Keratinocyte (primary cell): ENCODE data around the gene PAQR4. TPM values are rescaled to one million over a fixed set of nuclear protein-coding genes. Genes with fewer than 3 reads are reported as not detected.

Experiments
- DNase-seq: peaks from one replicate; pipeline ENCODE4 v3.0.0-alpha.2; 2011; ENCODE audit warnings: low read depth, missing footprints, low spot score
- FAIRE-seq: peaks from 2 replicates; lab custom pipeline; 2011; peaks lifted over from hg19 to GRCh38; lab: Jason Lieb, UNC
- H2AFZ ChIP-seq: 2 replicates; pipeline ENCODE4 v1.6.0; 2012; ENCODE audit warnings: low read length, control low read depth, inconsistent platforms; ENCODE audit not compliant: control insufficient read depth
- H3K27ac ChIP-seq: 2 replicates; pipeline ENCODE4 v1.5.1; 2011; ENCODE audit warnings: low read length; ENCODE audit not compliant: control insufficient read depth, insufficient read depth
- H3K27me3 ChIP-seq: 3 replicates; pipeline ENCODE4 v1.6.0; 2011; ENCODE audit warnings: low read length; ENCODE audit not compliant: control insufficient read depth, insufficient read depth; ENCODE audit errors: extremely low read depth
- H3K36me3 ChIP-seq, 2 experiments: 2 replicates in 1 of 2; 3 replicates in 1 of 2; pipeline ENCODE4 v1.5.1; 2011; ENCODE audit warnings: low read length in 2 of 2, mild to moderate bottlenecking in 1 of 2; ENCODE audit not compliant: control insufficient read depth in 2 of 2, insufficient read depth in 2 of 2; ENCODE audit errors: extremely low read depth in 1 of 2
- H3K4me1 ChIP-seq: 3 replicates; pipeline ENCODE4 v1.5.1; 2011; ENCODE audit warnings: low read length; ENCODE audit not compliant: control insufficient read depth, insufficient read depth; ENCODE audit errors: extremely low read depth
- H3K4me2 ChIP-seq: 3 replicates; pipeline ENCODE4 v1.6.0; 2011; ENCODE audit warnings: low read depth, low read length; ENCODE audit not compliant: control insufficient read depth, insufficient read depth; ENCODE audit errors: extremely low read depth
- H3K4me3 ChIP-seq, 3 experiments: fragments of 200-600 bp in 1 of 3; sonication (generic) in 1 of 3; 2 replicates in 2 of 3; 3 replicates in 1 of 3; pipeline ENCODE4 v1.5.1; 2011 to 2016; ENCODE audit warnings: low read length in 3 of 3, mild to moderate bottlenecking in 3 of 3, control low read depth in 2 of 3, inconsistent platforms in 1 of 3, low read depth in 1 of 3, mixed read lengths in 1 of 3, mixed run types in 1 of 3, moderate library complexity in 1 of 3; ENCODE audit not compliant: control insufficient read depth in 2 of 3, insufficient read depth in 2 of 3; ENCODE audit errors: extremely low read depth in 1 of 3
- H3K79me2 ChIP-seq: 2 replicates; pipeline ENCODE4 v1.6.0; 2012; ENCODE audit warnings: low read length; ENCODE audit not compliant: control insufficient read depth, insufficient read depth
- H3K9ac ChIP-seq: 3 replicates; pipeline ENCODE4 v1.6.0; 2011; ENCODE audit warnings: low read length; ENCODE audit not compliant: control insufficient read depth, insufficient read depth; ENCODE audit errors: extremely low read depth
- H3K9me1 ChIP-seq: 3 replicates; pipeline ENCODE4 v1.6.0; 2011; ENCODE audit warnings: low read length; ENCODE audit not compliant: control insufficient read depth, insufficient read depth; ENCODE audit errors: extremely low read depth
- H3K9me3 ChIP-seq: 2 replicates; pipeline ENCODE4 v1.5.1; 2012; ENCODE audit warnings: low read depth, low read length; ENCODE audit not compliant: control insufficient read depth
- H4K20me1 ChIP-seq: 3 replicates; pipeline ENCODE4 v1.6.0; 2011; ENCODE audit warnings: low read length; ENCODE audit not compliant: control insufficient read depth, insufficient read depth; ENCODE audit errors: extremely low read depth
- EZH2 ChIP-seq: IDR thresholded peaks from one replicate; pipeline ENCODE4 v1.6.1; 2012; ENCODE audit warnings: inconsistent platforms, mild to moderate bottlenecking, low read length, moderate library complexity
- dilution Hi-C: fragments of 300-500 bp; cut with MboI; formaldehyde crosslinking; loops from one replicate; pipeline ENCODE4 v1.7.0; 2020; ENCODE audit warnings: low sequenced_read_pairs; ENCODE audit not compliant: extremely low pct_ligation_motif_present
- polyA plus RNA-seq, 5 experiments: library from polyadenylated mRNA; depleted of rRNA in 3 of 5; stranded (reverse) in 3 of 5; stranded (forward) in 1 of 5; unstranded in 1 of 5; fragments of >200 nt; gene quantifications; 1 replicate in 1 of 5; 2 replicates in 3 of 5; 3 replicates in 1 of 5; pipeline versions ENCODE4 v1.2.1 to v1.2.3, GENCODE V29; 2011 to 2012; ENCODE audit warnings: missing spikeins in 2 of 5, low read depth in 1 of 5, low replicate concordance in 1 of 5
- TF ChIP-seq, protein P1 (sequence below), 3 experiments: IDR thresholded peaks in 1 of 3; conservative IDR thresholded peaks in 1 of 3; optimal IDR thresholded peaks in 1 of 3; 2 replicates in 2 of 3; 3 replicates in 1 of 3; pipeline versions ENCODE3 to v1.5.1; 2011; ENCODE audit warnings: low read length in 3 of 3, mild to moderate bottlenecking in 3 of 3, moderate library complexity in 2 of 3, control low read depth in 1 of 3, inconsistent platforms in 1 of 3; ENCODE audit not compliant: insufficient read depth in 2 of 3; ENCODE audit errors: extremely low read depth in 1 of 3

Gene PAQR4
- polyA plus RNA-seq, 1 donor (not counting 4 experiments of a cell fraction or from before 2014, with no cell fraction given), result 16.8 TPM

- no peaks in the 10 kb centered on the region for H3K9me3 ChIP-seq
- no peak for FAIRE-seq
- H3K79me2 ChIP-seq, result no peaks in the 10 kb centered on the region
- H3K4me3 ChIP-seq, result no peak overlapping the region
- no peak overlapping the region for H3K4me2 ChIP-seq
- H3K9me1 ChIP-seq, result no peaks in the 10 kb centered on the region
- H3K9ac ChIP-seq, result no peak overlapping the region
- peaks cover 6% of the 10 kb centered on the region for H3K4me1 ChIP-seq
- peaks cover 0 to 9% of the 10 kb centered on the region in 2 experiments for H3K36me3 ChIP-seq
- TF ChIP-seq EZH2, result no peak
- TF ChIP-seq, protein P1, sequence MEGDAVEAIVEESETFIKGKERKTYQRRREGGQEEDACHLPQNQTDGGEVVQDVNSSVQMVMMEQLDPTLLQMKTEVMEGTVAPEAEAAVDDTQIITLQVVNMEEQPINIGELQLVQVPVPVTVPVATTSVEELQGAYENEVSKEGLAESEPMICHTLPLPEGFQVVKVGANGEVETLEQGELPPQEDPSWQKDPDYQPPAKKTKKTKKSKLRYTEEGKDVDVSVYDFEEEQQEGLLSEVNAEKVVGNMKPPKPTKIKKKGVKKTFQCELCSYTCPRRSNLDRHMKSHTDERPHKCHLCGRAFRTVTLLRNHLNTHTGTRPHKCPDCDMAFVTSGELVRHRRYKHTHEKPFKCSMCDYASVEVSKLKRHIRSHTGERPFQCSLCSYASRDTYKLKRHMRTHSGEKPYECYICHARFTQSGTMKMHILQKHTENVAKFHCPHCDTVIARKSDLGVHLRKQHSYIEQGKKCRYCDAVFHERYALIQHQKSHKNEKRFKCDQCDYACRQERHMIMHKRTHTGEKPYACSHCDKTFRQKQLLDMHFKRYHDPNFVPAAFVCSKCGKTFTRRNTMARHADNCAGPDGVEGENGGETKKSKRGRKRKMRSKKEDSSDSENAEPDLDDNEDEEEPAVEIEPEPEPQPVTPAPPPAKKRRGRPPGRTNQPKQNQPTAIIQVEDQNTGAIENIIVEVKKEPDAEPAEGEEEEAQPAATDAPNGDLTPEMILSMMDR (optimal IDR thresholded peaks at IDR 0.05 in 1 of 3, IDR thresholded peaks at IDR 0.05 in 1 of 3, conservative IDR thresholded peaks at IDR 0.05 in 1 of 3; ENCODE audit: extremely low read depth in 1 of 3, insufficient read depth in 2 of 3, low read length in 3 of 3), result no peak
- H3K27ac ChIP-seq, result no peak overlapping the region
- DNase-seq, result no peak
- dilution Hi-C loops, result no loop called here
- H3K27me3 ChIP-seq, result no peaks in the 10 kb centered on the region
- H4K20me1 ChIP-seq, result no peaks in the 10 kb centered on the region
- H2AFZ ChIP-seq, result no peak overlapping the region
Observed at GRCh38 chr16:2949705-2950352, 19.3 kb upstream of the PAQR4 start.

DNA sequence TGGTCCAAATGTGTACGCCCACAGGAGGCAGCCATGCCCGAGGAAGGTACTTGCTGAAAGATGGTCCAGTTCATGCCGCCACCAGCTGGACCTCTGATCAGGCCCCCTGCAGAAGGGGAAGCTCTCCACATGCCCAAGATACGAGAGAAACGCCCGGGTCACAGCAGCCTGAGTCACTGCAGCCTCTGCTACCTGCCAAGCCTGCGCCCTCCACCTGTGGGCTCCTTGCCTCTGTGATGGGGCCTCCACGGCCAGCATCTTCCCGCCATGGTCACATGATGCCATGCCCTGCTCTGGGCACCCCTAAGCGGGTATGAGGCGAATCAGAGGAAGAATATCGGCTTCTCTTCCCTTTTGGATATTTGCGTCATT is 18.8 kb upstream of the PAQR4 start:
- Histone ChIP-seq H3K9me3 (no peaks in the 10 kb centered on the region), H3K4me3 (no peak overlapping the region), H3K9ac (no peak overlapping the region), H3K27me3 (peaks cover 4% of the 10 kb centered on the region), H3K36me3 (peaks cover 0 to 9% of the 10 kb centered on the region in 2 experiments), H3K9me1 (no peaks in the 10 kb centered on the region), H2AFZ (no peak overlapping the region), H4K20me1 (no peaks in the 10 kb centered on the region), H3K27ac (no peak overlapping the region), H3K79me2 (no peaks in the 10 kb centered on the region), H3K4me1 (peaks cover 6% of the 10 kb centered on the region), H3K4me2 (no peak overlapping the region)
- no peak for TF ChIP-seq EZH2
- TF ChIP-seq, protein P1 (optimal IDR thresholded peaks at IDR 0.05 in 1 of 3, IDR thresholded peaks at IDR 0.05 in 1 of 3, conservative IDR thresholded peaks at IDR 0.05 in 1 of 3; ENCODE audit: extremely low read depth in 1 of 3, insufficient read depth in 2 of 3, low read length in 3 of 3), result no peak
- dilution Hi-C loops, result no loop called here
- no peak for FAIRE-seq
- no peak for DNase-seq
